D721Med (cell line): ENCODE data around the gene LRRC34.

Source experiments
- DNase-seq: peaks from one replicate; pipeline ENCODE4 v3.0.0; 2011; ENCODE audit warnings: low spot score; ENCODE audit not compliant: insufficient read length
- FAIRE-seq: peaks from 2 replicates; lab custom pipeline; 2011; peaks lifted over from hg19 to GRCh38; lab: Jason Lieb, UNC
- CTCF ChIP-seq: IDR thresholded peaks from 2 replicates; pipeline ENCODE4 v1.5.1; 2012; ENCODE audit warnings: mild to moderate bottlenecking, control low read depth; ENCODE audit not compliant: insufficient read depth; ENCODE audit errors: missing control alignments

LRRC34 gene

GRCh38 chr3:169754711-169755110, 58.0 kb downstream of the LRRC34 start:
- FAIRE-seq (no peak), DNase-seq (no peak)
- no peak for TF ChIP-seq CTCF

GRCh38 chr3:169751875-169752274, 60.8 kb downstream of the LRRC34 start:
- FAIRE-seq (no peak), DNase-seq (no peak)
- TF ChIP-seq CTCF, result no peak

DNA sequence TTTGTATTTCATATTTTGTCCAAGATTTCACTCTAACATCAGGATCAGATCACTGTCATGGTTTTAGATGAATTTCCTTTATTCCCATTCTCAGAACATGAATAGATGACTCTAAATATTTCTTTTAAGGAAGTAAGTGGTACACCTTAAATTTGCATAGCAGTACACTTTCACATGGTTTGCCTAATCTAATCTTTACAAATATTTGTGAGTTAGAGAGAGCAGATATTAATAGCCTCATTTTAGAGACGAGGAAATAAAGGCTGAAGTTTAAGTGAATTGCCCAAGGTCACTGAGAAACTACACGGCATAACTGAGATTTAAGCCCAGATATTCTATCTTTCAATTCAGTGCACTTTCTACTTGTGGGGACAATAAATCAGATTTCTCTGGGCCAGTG, 62.0 kb downstream of the LRRC34 start:
- TF ChIP-seq CTCF, result no peak
- DNase-seq, result no peak
- FAIRE-seq, result no peak

- DNase-seq (no peak), FAIRE-seq (no peak)
- TF ChIP-seq CTCF, result no peak
Observed at GRCh38 chr3:169748670-169749069, 64.0 kb downstream of the LRRC34 start.

DNA sequence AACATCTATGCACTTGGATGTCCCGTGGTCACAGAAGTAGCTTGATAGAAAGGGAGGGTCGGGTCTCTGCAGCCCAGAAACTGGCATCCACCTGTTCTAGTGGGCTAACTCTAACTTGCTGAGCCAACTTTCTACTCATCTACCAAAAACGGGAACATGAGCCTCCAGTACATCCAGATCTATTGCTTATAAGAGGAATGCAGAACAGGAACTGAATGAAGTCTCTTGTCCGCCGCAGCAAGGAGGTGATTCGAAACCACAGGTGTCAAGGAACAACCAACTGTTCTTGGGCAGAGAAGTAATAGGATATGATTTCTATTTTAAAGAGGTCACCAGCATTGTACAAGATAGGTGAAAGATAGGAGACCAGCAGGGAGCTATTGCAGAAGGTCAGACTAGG, 65.8 kb downstream of the LRRC34 start:
- no peak for DNase-seq
- no peak for TF ChIP-seq CTCF
- FAIRE-seq, result no peak

GRCh38 chr3:169744366-169745054, 68.2 kb downstream of the LRRC34 start:
- DNase-seq, result no peak
- TF ChIP-seq CTCF, result peak; percentile 33
- no peak for FAIRE-seq
